Lower lobe of right lung (tissue), 2 donors: ENCODE results near the gene MAB21L4. TPM values are rescaled to one million over a fixed set of nuclear protein-coding genes. Genes with fewer than 3 reads are reported as not detected.

ENCODE experiments used
- ATAC-seq, 2 donors: fragments of 200-7000 bp; cut with Tn5 transposase; one replicate each; pipeline ENCODE4 v1.9.1; 2020 to 2022; ENCODE audit warnings: mild to moderate bottlenecking in 2 of 2, moderate library complexity in 2 of 2
- DNase-seq: peaks from one replicate; pipeline ENCODE4 v3.0.0-alpha.2; 2020
- H3K27ac ChIP-seq: fragments of 200-600 bp; one replicate; pipeline ENCODE4 v1.8.0; 2022
- H3K27me3 ChIP-seq: fragments of 200-600 bp; one replicate; pipeline ENCODE4 v1.8.0; 2022; ENCODE audit warnings: low read depth
- H3K36me3 ChIP-seq: fragments of 200-600 bp; one replicate; pipeline ENCODE4 v1.8.0; 2022; ENCODE audit warnings: mild to moderate bottlenecking
- H3K4me1 ChIP-seq: fragments of 200-600 bp; one replicate; pipeline ENCODE4 v1.8.0; 2022
- H3K4me3 ChIP-seq: fragments of 200-600 bp; one replicate; pipeline ENCODE4 v1.8.0; 2022; ENCODE audit warnings: mild to moderate bottlenecking
- H3K9me3 ChIP-seq: fragments of 200-600 bp; one replicate; pipeline ENCODE4 v1.8.0; 2022
- intact Hi-C: fragments of 100-400 bp; cut with DNase I; formaldehyde crosslinking; loops from one replicate; pipeline ENCODE4 v1.11.0; 2022
- total RNA-seq: library from RNA; stranded (reverse); fragmentation: NEBNext Ultra II Directional; extraction: Animal tissue kit (Norgen Biotek cat#: 25700); gene quantifications from one replicate; pipeline ENCODE4 v1.2.1, GENCODE V29; 2021
- TF ChIP-seq, protein P1 (sequence below): fragments of 200-600 bp; IDR thresholded peaks from one replicate; pipeline ENCODE4 v1.8.0; 2022; ENCODE audit warnings: antibody characterized with exemption, mild to moderate bottlenecking
- donor health status: DM: no; HTN: yes; CAD: no; lungs with severe emphysema.

The MAB21L4 gene
- total RNA-seq, 1 donor from 2014 or later: 17.0 TPM

DNA sequence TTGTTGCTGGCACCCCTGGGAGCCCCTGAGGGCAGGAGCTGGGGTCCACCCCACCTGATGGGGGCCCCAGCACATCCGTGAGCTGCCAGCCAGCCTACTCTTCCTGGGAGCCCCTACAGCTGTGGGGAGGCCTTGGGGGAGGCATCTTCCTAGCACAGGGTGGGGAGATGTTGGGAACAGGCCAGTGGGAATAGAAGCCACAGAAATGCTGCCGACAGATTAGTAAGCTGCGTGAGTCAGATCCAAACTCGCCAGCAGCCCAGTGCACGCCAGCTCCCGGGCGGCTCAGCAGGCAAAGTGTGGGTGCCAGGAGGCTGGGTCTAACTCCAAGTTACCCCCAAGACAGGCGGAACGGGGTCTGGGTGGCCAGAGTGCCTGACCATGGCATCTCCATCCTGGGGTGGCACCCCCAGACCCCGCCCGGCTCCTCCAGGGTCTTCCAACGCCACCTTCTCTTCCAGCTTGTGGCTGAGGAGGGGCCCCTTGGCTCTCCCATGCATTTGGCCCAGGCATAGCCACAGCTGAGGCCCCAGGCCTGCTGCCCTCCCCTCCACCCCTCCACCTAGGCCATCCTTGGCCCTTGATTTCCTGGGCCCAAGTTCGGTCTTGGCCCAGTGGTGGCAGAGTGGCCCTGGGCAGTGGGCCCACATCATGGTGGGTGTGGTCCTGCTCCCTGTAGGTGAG is 25.5 kb upstream of the MAB21L4 start:
- TF ChIP-seq, protein P1, sequence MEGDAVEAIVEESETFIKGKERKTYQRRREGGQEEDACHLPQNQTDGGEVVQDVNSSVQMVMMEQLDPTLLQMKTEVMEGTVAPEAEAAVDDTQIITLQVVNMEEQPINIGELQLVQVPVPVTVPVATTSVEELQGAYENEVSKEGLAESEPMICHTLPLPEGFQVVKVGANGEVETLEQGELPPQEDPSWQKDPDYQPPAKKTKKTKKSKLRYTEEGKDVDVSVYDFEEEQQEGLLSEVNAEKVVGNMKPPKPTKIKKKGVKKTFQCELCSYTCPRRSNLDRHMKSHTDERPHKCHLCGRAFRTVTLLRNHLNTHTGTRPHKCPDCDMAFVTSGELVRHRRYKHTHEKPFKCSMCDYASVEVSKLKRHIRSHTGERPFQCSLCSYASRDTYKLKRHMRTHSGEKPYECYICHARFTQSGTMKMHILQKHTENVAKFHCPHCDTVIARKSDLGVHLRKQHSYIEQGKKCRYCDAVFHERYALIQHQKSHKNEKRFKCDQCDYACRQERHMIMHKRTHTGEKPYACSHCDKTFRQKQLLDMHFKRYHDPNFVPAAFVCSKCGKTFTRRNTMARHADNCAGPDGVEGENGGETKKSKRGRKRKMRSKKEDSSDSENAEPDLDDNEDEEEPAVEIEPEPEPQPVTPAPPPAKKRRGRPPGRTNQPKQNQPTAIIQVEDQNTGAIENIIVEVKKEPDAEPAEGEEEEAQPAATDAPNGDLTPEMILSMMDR: no peak
- ATAC-seq: no peak
- Histone ChIP-seq H3K27ac (no peak overlapping the region), H3K27me3 (peaks cover 3% of the 10 kb centered on the region), H3K4me3 (no peak overlapping the region), H3K9me3 (no peaks in the 10 kb centered on the region), H3K36me3 (no peaks in the 10 kb centered on the region), H3K4me1 (peaks cover 17% of the 10 kb centered on the region)
- DNase-seq: peak; percentile 46
- intact Hi-C loops: no loop called here

DNA sequence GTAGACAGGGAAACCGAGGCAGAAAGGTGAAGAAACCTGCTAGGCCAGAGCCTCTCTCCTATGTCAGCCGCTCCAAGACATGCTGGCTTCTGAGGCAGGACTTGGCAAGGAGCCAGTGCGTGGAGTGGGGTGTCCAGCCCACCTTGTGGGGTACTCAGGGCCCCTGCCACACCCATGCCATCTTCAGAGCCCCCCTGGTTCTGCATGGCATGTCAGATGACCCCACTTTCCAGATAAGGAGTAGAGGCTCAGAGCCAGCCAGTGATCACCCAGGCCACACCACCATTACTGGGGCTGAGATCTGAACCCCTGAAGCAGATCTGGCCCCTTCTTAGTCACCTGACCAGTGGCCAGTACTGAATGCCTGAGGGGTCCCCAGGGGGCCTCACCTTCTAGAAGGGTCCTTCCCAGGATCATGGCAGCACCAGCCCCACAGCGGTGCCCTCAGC is 24.9 kb upstream of the MAB21L4 start:
- Histone ChIP-seq H3K27me3 (peaks cover 6% of the 10 kb centered on the region), H3K27ac (no peak overlapping the region), H3K9me3 (no peaks in the 10 kb centered on the region), H3K36me3 (no peaks in the 10 kb centered on the region), H3K4me3 (no peak overlapping the region), H3K4me1 (peaks cover 19% of the 10 kb centered on the region)
- peak; percentile 45 for DNase-seq
- intact Hi-C loops: no loop called here
- no peak for ATAC-seq
- TF ChIP-seq, protein P1: no peak

DNA sequence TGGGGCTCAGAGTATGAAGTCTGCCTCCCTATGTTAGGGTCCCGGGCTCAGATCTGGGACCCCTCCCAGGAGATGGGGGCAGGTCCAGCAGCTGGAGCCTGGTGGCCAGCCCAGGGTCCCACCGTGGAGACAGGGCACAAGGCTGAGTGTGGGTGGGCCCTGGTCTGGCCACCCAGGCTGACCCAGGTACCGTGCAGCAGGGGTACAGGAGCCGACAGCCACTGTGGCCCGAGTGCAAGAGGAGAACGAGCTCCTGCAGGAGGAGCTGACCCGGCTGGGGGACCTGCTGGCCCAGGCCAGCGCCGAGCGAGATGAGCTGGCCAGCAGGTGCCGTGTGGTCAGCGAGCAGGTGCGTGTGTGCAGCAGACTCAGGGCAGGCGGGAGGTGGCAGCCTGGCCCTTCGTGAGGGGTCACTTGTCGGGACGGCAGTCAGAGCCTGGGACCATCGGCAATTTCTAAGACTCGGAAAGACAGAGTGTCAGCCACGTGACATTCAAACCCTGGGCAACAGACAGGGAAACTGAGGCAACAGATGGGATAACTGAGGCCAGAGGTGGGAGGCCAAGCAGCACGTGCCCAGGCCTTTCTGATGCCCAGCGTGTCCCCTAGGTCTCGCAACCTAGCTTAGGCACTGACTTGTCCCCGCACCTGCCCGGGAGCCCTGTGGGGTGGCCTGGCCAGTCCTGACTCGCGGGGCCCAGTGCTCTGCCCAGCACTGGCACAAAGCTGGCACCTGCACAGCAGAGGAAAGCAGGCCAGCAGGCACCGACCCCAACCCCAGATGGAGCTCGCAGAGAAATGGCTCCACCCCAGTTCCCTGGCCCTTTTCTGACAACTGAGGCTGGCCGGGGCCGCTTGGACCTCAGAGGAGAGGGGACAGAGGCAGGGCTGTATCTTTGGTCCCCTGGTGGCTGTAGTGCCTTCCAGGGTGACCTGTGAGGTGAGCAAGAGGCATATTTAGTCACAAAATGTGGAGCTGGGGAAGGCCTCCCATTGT is 24.1 kb upstream of the MAB21L4 start:
- TF ChIP-seq, protein P1: no peak
- no peak for ATAC-seq
- Histone ChIP-seq H3K4me3 (no peak overlapping the region), H3K27ac (no peak overlapping the region), H3K9me3 (no peaks in the 10 kb centered on the region), H3K27me3 (peaks cover 13% of the 10 kb centered on the region), H3K36me3 (no peaks in the 10 kb centered on the region), H3K4me1 (peaks cover 26% of the 10 kb centered on the region)
- intact Hi-C loops: no loop called here
- DNase-seq: peak; percentile 44

DNA sequence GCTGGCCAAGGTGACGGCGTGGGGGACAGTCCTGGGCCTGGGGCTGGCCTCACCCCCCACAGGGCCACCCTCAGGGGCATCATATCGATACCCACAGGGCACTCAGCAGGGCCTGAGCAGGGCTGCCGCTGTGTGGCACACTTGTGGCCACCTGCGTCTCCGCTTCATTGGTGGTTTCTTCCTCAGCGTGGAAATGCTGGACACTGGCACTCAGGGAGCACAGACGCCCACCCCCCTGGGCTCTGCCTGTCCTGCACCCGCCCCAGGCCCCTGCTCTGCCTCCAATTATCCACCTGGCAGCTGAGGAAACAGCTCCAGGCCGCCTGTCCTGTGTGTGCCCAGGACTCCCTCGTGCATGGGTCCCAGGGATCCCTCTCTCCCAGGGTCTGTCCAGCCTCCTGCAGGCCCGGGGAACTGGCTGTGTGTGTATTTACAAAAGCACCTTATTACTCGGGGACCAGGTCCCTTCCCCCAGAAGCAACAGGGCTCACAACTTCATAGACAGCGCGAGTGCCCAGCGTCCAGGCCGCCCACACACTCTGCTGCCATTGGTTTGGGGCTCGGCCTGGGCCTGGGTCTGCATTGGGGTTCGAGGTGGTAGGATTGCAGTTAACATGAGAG is 23.3 kb upstream of the MAB21L4 start:
- DNase-seq (no peak), ATAC-seq (no peak)
- H3K36me3 ChIP-seq: no peaks in the 10 kb centered on the region
- intact Hi-C loops: no loop called here
- H3K27me3 ChIP-seq: peaks cover 19% of the 10 kb centered on the region
- H3K27ac ChIP-seq: no peak overlapping the region
- peaks cover 33% of the 10 kb centered on the region for H3K4me1 ChIP-seq
- H3K4me3 ChIP-seq: no peak overlapping the region
- no peaks in the 10 kb centered on the region for H3K9me3 ChIP-seq
- TF ChIP-seq, protein P1: no peak
